ENCODE data around the gene CGN. TPM values are rescaled to one million over a fixed set of nuclear protein-coding genes. Genes with fewer than 3 reads are reported as not detected.
"Not testable (repeated sequence)": the region's sequence is repeated elsewhere in the genome, so short reads cannot be mapped to it uniquely, and the experiment has no call there.

Gene CGN
- total RNA-seq, 1 donor from 2014 or later = 0.32 TPM

DNA sequence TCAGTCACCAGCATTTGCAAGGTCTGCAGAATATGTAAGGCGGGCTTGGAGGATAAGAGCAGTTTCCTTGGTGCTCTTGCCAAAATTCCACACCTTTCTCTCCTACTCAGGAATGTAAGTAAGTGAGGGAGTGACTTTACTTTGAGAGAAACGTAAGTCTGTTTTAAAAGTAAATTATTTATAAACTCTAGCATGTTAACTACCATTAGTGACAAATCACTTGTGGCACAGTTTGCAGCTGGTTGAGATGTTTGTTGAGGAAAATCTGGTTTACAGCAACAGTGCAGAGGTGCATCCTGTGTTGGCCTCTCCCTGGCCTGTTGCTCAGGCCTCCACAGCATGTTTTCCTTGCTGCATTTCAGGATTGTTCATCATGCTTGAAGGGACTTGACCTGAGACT, 8.5 kb downstream of the CGN start:
- intact Hi-C loops (cut with micrococcal nuclease) = no loop called here

GRCh38 chr1:151520359-151520758, 9.2 kb downstream of the CGN start:
- intact Hi-C loops (cut with micrococcal nuclease) = no loop called here

GRCh38 chr1:151522427-151522826, 11.2 kb downstream of the CGN start:
- intact Hi-C loops (cut with micrococcal nuclease) = not testable (repeated sequence)

DNA sequence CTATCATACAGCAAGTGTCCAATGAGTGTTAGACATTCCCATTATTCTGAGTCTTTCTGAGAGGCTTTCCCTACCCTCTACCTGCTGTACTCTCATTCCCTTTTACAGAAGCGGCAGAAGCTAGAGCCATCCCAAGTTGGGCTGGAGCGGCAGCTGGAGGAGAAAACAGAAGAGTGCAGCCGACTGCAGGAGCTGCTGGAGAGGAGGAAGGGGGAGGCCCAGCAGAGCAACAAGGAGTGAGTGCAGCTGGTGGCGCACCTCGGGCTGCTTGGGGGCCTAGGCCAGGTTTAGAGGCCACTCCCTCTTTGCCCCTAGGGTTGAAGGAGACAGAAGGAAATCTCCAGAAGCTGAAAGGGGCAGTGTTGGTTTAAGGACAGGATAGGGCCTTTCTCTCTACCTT, 12.1 kb downstream of the CGN start:
- intact Hi-C loops (cut with micrococcal nuclease) = no loop called here

DNA sequence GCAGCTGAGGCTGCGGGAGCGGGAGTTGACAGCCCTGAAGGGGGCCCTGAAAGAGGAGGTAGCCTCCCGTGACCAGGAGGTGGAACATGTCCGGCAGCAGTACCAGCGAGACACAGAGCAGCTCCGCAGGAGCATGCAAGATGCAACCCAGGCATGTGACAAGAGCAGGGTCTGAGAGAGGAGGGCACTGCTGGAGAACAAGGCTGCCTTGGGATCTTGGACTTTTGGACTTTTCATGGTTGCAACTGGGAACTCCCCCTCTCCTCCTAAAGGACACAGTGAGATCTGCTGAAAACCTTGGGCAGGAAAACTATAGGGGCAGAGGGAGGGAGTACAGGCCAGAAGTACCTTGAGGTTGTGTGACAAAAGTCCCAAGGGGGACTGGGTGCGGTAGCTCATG, 13.5 kb downstream of the CGN start:
- intact Hi-C loops (cut with micrococcal nuclease) = no loop called here

- intact Hi-C loops (cut with micrococcal nuclease) = no loop called here
Observed at GRCh38 chr1:151526735-151527525, 15.7 kb downstream of the CGN start.

DNA sequence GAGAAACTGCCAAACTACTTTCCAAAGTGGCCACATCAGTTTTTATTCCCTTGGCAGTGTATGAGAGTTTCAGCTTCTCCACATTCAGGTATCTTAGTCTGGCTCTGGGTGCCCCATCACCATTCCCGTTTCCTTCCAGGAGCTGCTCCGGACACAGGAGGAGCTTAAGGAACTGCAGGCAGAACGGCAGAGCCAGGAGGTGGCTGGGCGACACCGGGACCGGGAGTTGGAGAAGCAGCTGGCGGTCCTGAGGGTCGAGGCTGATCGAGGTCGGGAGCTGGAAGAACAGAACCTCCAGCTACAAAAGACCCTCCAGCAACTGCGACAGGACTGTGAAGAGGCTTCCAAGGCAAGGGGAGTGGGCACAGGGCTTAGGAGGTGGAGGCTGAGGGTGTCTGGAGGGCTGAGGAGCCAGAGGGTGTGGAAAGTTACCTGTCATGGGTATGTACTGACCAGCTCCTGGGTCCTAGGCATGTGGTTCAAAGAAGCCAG, 18.1 kb downstream of the CGN start:
- intact Hi-C loops (cut with micrococcal nuclease) = no loop called here

DNA sequence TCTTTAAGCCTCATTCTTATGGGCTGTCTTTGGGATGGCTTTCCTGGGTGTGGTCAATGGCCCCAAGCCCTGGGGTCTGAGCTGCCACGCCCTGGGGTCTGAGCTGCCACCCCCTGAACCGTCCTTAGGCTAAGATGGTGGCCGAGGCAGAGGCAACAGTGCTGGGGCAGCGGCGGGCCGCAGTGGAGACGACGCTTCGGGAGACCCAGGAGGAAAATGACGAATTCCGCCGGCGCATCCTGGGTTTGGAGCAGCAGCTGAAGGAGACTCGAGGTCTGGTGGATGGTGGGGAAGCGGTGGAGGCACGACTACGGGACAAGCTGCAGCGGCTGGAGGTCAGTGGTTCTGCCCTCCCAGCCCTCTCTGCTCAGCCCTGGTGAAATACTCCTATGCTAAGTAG, 18.6 kb downstream of the CGN start:
- intact Hi-C loops (cut with micrococcal nuclease) = no loop called here

DNA sequence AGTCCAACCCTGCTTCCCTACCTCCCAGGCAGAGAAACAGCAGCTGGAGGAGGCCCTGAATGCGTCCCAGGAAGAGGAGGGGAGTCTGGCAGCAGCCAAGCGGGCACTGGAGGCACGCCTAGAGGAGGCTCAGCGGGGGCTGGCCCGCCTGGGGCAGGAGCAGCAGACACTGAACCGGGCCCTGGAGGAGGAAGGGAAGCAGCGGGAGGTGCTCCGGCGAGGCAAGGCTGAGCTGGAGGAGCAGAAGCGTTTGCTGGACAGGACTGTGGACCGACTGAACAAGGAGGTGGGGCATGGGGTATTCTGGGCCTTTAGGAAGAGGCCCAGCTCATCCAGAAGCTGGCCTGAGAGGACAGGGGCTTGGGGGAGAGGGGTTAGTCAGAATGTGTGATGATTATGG, 19.3 kb downstream of the CGN start:
- intact Hi-C loops (cut with micrococcal nuclease) = no loop called here

- intact Hi-C loops (cut with micrococcal nuclease) = loop anchor here (1.0 kb wide), 3 partner anchors 90 to 302 kb away; no protein-coding TSS in a partner anchor
Observed at GRCh38 chr1:151533870-151534269, 22.7 kb downstream of the CGN start.

GRCh38 chr1:151534662-151535278, 23.6 kb downstream of the CGN start:
- intact Hi-C loops (cut with micrococcal nuclease) = loop anchor here (1.0 kb wide), 3 partner anchors 90 to 302 kb away; no protein-coding TSS in a partner anchor

- intact Hi-C loops (cut with micrococcal nuclease) = no loop called here
Observed at GRCh38 chr1:151535326-151536271, 24.4 kb downstream of the CGN start.

- intact Hi-C loops (cut with micrococcal nuclease) = no loop called here
Observed at GRCh38 chr1:151536499-151536898, 25.3 kb downstream of the CGN start.

- intact Hi-C loops (cut with micrococcal nuclease) = no loop called here
Observed at GRCh38 chr1:151537112-151537511, 25.9 kb downstream of the CGN start.

DNA sequence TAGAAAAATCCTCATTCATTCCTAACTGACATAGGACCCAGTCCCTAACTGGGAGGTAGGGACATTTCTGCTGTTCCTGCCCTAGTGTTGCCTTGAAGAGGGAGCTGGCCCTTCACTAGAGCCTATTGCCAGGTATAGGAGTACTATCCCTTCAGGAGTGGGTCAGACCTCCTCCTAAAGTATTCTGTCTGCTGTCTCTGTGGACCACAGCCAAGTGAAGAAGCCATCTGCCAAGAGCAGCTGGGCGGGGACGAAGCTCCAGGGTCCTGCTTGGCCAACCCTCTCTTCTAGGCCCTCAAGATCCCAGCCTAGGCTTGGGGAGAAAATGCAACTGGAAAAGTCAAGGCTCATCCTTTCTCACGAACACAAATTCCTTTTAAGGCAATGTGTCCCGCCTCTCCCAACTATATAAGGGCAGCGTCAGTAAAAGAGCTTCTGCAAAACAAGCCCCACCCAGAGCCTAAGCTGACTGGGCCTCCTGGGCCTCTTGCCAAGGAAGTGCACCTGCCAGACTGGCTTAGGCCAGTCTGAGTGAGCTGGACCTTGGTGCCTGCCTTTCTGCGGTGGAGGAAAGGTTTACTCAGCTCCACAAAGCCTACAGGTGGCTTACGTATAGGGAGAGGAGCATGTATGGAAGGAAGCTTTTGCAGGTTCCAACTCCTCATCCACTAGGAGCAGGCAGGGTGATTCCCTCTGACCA, 28.3 kb downstream of the CGN start:
- intact Hi-C loops (cut with micrococcal nuclease) = loop anchor here (1.0 to 10.0 kb wide), 8 partner anchors 28 to 375 kb away; partner anchors contain the start of genes CGN, LYSMD1, POGZ and PSMB4

GRCh38 chr1:151540021-151540981, 29.1 kb downstream of the CGN start, which contains the start of gene TUFT1:
TSS of gene TUFT1 (plus strand) at chr1:151540309. CDS start at chr1:151540367, 58 bp downstream.
- intact Hi-C loops (cut with micrococcal nuclease) = loop anchor here (1.0 to 10.0 kb wide), 8 partner anchors 29 to 376 kb away; partner anchors contain the start of genes CGN, LYSMD1, POGZ and PSMB4

GRCh38 chr1:151540982-151541377, 29.8 kb downstream of the CGN start:
- intact Hi-C loops (cut with micrococcal nuclease) = loop anchor here (1.0 to 10.0 kb wide), 8 partner anchors 30 to 376 kb away; partner anchors contain the start of genes CGN, LYSMD1, POGZ and PSMB4

- intact Hi-C loops (cut with micrococcal nuclease) = loop anchor here (10.0 kb wide), 1 partner anchor 377 kb away; the partner anchor contains the start of genes LYSMD1 and SCNM1
Observed at GRCh38 chr1:151541752-151542151, 30.6 kb downstream of the CGN start.

- intact Hi-C loops (cut with micrococcal nuclease) = loop anchor here (10.0 kb wide), 1 partner anchor 378 kb away; the partner anchor contains the start of genes LYSMD1 and SCNM1
Observed at GRCh38 chr1:151542710-151543129, 31.5 kb downstream of the CGN start.
